NOMO-1 treated with dmso at 0.1 percent for 144 hours (cell line): ENCODE data around the gene TSR3.

Experiments
- DNase-seq: peaks from one replicate; lab custom pipeline; 2025; ENCODE audit not compliant: unreplicated experiment; lab: John Stamatoyannopoulos, UW

Gene TSR3

GRCh38 chr16:1325673-1326371 is 25.9 kb downstream of the TSR3 start:
- DNase-seq = no peak

GRCh38 chr16:1325261-1325660 is 26.4 kb downstream of the TSR3 start:
- DNase-seq = no peak

GRCh38 chr16:1324286-1324826 is 27.3 kb downstream of the TSR3 start:
- no peak for DNase-seq

- no peak for DNase-seq
Observed at GRCh38 chr16:1323296-1324239, 28.1 kb downstream of the TSR3 start.

GRCh38 chr16:1322407-1322806 is 29.3 kb downstream of the TSR3 start:
- DNase-seq = no peak

GRCh38 chr16:1320658-1321240 is 30.9 kb downstream of the TSR3 start:
- no peak for DNase-seq

- DNase-seq = no peak
Observed at GRCh38 chr16:1320097-1320496, 31.6 kb downstream of the TSR3 start.

GRCh38 chr16:1319041-1319440 is 32.6 kb downstream of the TSR3 start:
- DNase-seq = no peak

- no peak for DNase-seq
Observed at GRCh38 chr16:1318268-1318545, 33.5 kb downstream of the TSR3 start.

GRCh38 chr16:1317479-1318267 is 34.0 kb downstream of the TSR3 start:
- no peak for DNase-seq

- no peak for DNase-seq
Observed at GRCh38 chr16:1316033-1316405, 35.7 kb downstream of the TSR3 start.

GRCh38 chr16:1315081-1316032 is 36.3 kb downstream of the TSR3 start:
- no peak for DNase-seq

GRCh38 chr16:1314399-1315068 is 37.1 kb downstream of the TSR3 start:
- DNase-seq = no peak

- no peak for DNase-seq
Observed at GRCh38 chr16:1313721-1314369, 37.8 kb downstream of the TSR3 start.

GRCh38 chr16:1312903-1313302 is 38.8 kb downstream of the TSR3 start:
- DNase-seq = no peak

GRCh38 chr16:1312467-1312816 is 39.2 kb downstream of the TSR3 start:
- DNase-seq = no peak

GRCh38 chr16:1311738-1312466 is 39.8 kb downstream of the TSR3 start:
- DNase-seq = no peak

GRCh38 chr16:1311212-1311737 is 40.4 kb downstream of the TSR3 start:
- no peak for DNase-seq
